ENCODE results near the gene STX4.

DNA sequence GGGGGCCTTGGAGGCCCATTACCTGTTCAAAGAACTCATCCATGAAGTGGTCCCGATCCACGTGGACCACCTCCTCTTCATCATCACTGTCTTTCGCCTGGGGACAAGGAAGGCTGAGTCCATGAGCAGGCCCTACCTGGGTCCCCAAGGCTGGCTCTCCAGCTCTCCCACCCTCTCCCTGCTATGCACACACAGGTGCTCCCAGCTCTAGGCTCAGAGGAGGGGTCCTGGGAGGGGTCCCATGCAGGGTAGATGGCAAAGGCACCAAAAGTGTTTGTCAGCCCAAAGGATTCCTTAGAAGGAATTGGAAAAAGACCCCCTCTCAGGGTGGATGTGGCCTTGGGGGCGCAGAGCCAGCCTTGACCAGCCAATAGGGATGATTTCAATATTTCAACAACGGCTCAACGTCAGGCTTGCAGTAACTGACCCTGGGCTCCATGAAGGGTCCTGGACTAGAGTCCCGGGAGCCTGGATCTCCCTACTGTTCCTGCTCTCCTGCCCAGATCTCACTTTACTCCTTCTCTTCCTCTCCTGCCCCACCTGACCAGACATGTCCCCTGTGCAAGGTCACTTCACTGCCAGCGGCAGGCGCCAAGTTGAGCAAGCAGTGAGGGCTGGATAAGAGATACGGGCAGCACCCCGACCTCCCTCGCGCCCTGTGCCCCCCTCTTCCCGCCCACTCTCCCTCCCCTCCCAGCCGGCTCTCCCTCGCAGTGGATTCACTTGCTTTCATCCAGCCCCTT is 31.7 kb upstream of the STX4 start:
- no peak for TF ChIP-seq POLR2A (IDR thresholded peaks at IDR 0.05)
- TF ChIP-seq, protein P1, sequence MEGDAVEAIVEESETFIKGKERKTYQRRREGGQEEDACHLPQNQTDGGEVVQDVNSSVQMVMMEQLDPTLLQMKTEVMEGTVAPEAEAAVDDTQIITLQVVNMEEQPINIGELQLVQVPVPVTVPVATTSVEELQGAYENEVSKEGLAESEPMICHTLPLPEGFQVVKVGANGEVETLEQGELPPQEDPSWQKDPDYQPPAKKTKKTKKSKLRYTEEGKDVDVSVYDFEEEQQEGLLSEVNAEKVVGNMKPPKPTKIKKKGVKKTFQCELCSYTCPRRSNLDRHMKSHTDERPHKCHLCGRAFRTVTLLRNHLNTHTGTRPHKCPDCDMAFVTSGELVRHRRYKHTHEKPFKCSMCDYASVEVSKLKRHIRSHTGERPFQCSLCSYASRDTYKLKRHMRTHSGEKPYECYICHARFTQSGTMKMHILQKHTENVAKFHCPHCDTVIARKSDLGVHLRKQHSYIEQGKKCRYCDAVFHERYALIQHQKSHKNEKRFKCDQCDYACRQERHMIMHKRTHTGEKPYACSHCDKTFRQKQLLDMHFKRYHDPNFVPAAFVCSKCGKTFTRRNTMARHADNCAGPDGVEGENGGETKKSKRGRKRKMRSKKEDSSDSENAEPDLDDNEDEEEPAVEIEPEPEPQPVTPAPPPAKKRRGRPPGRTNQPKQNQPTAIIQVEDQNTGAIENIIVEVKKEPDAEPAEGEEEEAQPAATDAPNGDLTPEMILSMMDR (IDR thresholded peaks at IDR 0.05) = no peak

All from Peyer's patch (tissue), 4 donors.